ENCODE results near the gene SPATA31C2. TPM values are rescaled to one million over a fixed set of nuclear protein-coding genes. Genes with fewer than 3 reads are reported as not detected.

The SPATA31C2 gene
- total and polyA plus RNA-seq, 2 donors (not counting 1 experiment from before 2014, with no cell fraction given) = not detected

DNA sequence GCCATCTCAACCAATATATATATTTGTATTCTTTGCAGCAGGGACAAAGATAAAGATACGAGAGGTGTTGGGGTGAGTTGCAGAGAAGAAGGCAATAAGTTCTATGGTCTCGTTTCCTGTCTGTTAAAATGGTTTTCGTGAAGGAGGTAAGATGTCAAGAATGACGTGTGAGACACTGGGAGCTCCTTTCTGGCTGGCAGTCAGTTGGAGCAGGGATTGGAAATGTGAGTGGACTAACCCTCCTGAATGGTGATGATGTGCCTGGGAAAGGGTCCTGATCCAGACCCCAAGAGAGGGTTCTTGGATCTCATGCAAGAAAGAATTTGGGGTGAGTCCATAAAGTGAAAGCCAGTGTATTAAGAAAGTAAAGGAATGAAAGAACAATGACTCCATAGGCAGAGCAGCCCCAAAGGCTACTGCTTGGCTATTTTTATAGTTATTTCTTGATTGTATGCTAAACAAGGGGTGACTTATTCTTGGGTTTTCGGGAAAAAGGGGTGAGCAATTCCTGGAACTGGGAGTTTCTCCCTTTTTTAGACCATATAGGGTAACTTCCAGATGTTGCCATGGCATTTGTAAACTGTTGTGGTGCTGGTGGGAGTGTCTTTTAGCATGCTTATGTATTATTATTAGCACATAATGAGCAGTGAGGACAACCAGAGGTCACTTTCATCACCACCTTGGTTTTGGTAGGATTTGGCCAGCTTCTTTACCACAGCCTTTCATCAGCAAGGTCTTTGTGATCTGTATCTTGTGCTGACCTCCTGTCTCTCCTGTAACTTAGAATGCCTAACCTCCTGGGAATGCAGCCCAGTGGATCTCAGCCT is 53.7 kb downstream of the SPATA31C2 start:
- Histone ChIP-seq H3K27me3 (ENCODE audit: control insufficient read depth, insufficient read depth, low read length) (no peaks in the 10 kb centered on the region), H4K20me1 (ENCODE audit: control insufficient read depth, extremely low read depth, insufficient read depth, low read length) (no peaks in the 10 kb centered on the region), H3K27ac (ENCODE audit: insufficient read depth, low read length) (no peak overlapping the region), H3K9ac (ENCODE audit: insufficient read depth, low read length) (no peak overlapping the region), H3K4me3 (replicated peaks in 1 of 4; ENCODE audit: control extremely low read depth in 1 of 4, insufficient read depth in 1 of 4, low read depth in 3 of 4, low read length in 4 of 4) (no peak overlapping the region), H3K4me2 (ENCODE audit: extremely low read depth, insufficient read depth, low read length) (no peak overlapping the region), H3K4me1 (ENCODE audit: control insufficient read depth, extremely low read depth, insufficient read depth, low read length) (no peaks in the 10 kb centered on the region), H3K36me3 (ENCODE audit: control insufficient read depth, insufficient read depth, low read length) (no peaks in the 10 kb centered on the region), H3K79me2 (ENCODE audit: control insufficient read depth, insufficient read depth, low read length) (no peaks in the 10 kb centered on the region), H3K9me3 (ENCODE audit: control insufficient read depth, insufficient read depth, low read depth, low read length) (no peaks in the 10 kb centered on the region), H2AFZ (ENCODE audit: low read length) (no peak overlapping the region)
- TF ChIP-seq, protein P1, sequence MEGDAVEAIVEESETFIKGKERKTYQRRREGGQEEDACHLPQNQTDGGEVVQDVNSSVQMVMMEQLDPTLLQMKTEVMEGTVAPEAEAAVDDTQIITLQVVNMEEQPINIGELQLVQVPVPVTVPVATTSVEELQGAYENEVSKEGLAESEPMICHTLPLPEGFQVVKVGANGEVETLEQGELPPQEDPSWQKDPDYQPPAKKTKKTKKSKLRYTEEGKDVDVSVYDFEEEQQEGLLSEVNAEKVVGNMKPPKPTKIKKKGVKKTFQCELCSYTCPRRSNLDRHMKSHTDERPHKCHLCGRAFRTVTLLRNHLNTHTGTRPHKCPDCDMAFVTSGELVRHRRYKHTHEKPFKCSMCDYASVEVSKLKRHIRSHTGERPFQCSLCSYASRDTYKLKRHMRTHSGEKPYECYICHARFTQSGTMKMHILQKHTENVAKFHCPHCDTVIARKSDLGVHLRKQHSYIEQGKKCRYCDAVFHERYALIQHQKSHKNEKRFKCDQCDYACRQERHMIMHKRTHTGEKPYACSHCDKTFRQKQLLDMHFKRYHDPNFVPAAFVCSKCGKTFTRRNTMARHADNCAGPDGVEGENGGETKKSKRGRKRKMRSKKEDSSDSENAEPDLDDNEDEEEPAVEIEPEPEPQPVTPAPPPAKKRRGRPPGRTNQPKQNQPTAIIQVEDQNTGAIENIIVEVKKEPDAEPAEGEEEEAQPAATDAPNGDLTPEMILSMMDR (conservative IDR thresholded peaks at IDR 0.05 in 1 of 2, IDR thresholded peaks at IDR 0.05 in 1 of 2; ENCODE audit: low read depth in 1 of 2, low read length in 2 of 2) = no peak
- TF ChIP-seq EZH2 (IDR thresholded peaks at IDR 0.05; ENCODE audit: low read length, missing control alignments) = no peak
- peak; percentile 2 to 11 for DNase-seq (ENCODE audit: low read depth in 2 of 2)

Other genes starting within 250 kb of the SPATA31C2 start
- not detected in 2 replicates for gene SPATA31C1, start 220.5 kb downstream of the SPATA31C2 start, total RNA-seq
- gene SPATA31C1, start 220.5 kb downstream of the SPATA31C2 start, polyA plus RNA-seq = not detected in 2 replicates
- 3.6 and 7.3 TPM in 2 replicates for gene CDK20, start 163.9 kb downstream of the SPATA31C2 start, total RNA-seq
- gene CDK20, start 163.9 kb downstream of the SPATA31C2 start, polyA plus RNA-seq = 6.1 and 6.2 TPM in 2 replicates
- gene SPIN1, start 250.0 kb upstream of the SPATA31C2 start, total RNA-seq = 88.1 and 121 TPM in 2 replicates
- 96.9 and 107 TPM in 2 replicates for gene SPIN1, start 250.0 kb upstream of the SPATA31C2 start, polyA plus RNA-seq